GM18526 (cell line): Measurements from ENCODE around the gene LRRC3.

Source experiments
- POLR2A ChIP-seq: IDR thresholded peaks from 3 replicates; pipeline ENCODE4 v1.6.1; 2011; ENCODE audit not compliant: insufficient read length; ENCODE audit errors: extremely low read depth

Gene LRRC3

DNA sequence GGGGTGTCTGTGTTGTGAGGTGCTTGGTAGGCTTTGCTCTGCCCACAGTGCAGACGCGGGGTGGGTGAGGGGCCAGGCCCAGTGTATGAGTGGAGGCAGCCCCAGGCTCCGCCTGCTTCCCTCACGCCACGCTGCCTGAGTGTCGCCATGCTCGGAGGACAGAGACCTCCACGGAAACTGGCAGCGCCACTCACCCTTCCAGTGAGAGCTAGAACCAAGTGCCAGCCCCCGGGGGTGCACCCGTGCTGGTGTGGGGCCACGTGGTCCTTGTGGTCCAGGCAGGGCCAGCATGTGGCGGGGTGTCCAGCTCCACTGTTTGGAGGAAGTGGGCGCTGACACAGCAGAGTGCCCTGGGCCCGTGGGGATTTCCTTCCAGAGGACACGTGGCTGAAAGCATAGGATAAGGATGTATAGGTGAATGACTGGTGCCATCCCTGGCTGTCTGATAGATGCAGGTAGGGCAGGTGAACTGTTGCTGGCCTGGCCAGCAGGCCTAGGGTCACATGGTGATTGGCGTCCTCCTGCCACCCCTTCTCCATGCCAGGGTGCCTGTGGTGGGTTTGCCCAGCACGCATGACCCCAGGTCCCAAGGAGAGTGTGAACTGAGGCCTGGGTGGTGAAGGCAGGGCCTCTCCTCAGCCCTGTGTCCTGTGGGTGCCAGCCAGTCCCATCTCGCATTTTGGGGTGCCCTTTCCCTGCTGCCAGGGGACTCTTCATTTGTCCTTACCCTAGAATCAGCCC lies 3.8 kb downstream of the LRRC3 start:
- TF ChIP-seq POLR2A = no peak

DNA sequence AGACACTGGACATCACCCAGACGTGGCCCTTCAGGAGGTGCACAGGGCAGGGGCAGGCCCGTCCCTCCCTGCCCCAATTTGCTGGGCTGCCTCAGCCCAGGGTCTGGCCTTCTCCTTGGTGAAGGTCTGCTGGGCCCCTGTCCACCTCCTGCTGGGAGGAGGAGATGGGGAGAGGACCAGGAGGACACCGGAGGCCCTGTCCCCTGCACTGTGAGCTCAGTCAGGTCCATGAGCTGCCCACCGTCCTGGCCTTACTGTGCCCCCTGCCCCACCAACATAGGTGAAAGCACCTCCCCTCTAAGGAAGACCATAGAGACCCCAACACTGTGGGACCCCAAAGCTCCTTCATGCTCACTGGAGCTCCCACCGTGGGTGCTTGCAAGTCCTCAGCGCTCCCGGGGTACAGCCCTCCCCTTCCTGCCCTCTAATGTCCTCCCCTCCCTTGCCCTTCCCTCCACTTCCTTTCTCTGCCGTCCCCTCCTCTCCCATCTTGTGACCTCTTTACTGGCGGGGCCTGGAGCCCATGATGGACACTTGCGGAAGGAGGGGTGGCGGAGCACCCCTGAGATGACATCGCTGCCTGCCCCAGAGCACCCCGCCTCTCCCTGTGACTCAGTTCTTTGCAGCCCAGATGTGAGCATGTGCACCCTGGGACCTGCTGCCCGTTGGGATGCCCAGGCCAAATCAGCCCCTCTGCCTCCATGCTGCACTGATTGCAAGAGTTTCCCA lies 4.6 kb downstream of the LRRC3 start:
- no peak for TF ChIP-seq POLR2A

DNA sequence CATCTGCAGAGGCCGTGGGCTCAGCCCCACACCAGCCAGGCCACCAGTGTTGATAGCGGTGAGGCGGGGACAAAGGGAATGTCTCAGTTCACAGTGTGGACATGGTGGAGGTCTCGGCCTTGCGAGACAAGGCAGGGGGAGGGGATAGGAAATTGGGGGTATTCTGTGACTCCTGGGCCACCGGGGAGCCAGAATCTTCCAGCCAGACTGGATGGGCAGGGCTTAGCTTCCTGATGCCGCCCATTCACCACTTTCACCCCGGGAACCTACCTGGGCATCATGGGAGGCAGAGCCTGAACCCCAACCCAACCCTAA lies 5.1 kb downstream of the LRRC3 start:
- TF ChIP-seq POLR2A = no peak

DNA sequence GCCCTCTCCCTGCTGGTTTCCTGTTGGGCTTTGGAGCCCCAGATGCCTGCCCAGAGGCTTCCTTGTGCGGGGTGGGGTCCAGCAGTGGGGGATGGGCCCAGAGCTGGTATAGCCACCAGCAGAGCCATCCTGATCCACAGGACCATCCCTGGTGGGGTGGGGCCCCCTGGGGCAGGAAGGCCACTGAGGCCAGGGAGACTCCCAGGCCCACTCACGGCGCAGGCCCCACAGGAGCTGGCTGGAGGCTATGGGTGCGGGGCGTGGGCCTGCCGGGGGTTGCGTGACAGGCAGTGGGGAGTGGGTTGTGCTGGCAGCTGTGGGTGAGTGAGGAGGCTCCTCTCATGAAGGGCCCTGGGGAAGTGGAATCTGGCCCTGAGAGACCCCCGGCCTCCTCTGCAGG lies 5.7 kb downstream of the LRRC3 start:
- no peak for TF ChIP-seq POLR2A

DNA sequence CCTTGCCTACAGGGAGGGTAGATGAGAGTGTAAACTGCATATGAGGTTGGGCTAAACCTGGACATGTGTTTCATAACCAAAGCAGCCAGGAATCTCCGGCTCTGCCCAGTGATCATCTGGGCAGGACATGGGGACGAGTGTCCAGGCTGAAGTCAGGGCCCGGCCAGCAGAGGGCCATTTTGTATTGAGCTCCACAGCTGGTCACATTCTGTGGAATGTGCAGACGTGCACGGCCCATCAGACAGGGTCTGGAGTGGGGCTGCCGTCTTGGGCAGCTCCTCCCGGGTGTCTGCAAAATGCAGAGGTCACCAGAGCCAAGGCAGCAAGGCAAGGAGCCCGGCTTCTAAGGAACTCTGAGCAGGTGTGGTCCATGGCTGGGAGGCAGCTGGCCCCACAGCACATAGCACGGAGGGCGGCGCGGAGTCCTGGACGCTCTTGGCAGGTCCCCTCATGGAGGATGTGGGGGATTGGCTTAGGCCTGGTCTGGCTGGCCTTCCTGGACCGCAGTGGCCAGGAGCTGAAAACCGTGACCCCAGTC lies 6.2 kb downstream of the LRRC3 start:
- TF ChIP-seq POLR2A = no peak

DNA sequence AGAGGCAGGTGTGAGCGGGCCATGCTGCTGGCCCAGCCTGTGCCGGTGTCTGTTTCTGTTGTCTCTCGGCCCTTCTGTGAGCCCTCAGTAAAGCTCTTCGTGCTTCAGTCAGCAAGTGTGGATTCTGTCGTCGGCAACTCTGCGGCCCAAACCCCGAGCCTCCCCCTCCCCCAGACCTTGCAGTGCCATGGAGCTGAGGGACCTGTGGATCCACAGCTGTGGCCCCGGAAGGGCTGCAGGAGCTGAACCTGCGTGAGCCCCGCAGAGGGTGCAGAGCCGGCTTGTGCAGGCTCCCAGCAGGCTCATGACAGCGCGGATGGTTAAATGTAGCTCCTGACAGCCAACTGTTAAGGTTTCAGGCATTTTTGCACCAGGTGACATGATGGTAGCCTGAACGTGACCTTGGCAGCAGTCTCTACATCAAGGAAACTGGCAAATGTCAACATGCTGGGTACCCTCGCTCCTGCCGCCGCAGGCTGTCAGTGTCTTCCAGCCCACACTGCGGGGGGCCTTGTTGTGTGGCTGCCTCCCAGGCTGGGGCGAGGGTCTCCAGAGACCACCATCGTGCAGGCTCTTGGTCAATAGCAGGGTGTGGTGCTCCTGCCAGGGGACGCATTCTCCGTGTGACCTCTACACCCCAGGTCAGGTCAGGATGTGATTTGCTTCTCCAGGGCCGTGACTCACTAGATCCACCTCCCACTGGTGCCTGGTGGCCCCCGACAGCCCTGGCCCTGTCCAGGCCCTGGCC lies 7.0 kb downstream of the LRRC3 start:
- TF ChIP-seq POLR2A = no peak

DNA sequence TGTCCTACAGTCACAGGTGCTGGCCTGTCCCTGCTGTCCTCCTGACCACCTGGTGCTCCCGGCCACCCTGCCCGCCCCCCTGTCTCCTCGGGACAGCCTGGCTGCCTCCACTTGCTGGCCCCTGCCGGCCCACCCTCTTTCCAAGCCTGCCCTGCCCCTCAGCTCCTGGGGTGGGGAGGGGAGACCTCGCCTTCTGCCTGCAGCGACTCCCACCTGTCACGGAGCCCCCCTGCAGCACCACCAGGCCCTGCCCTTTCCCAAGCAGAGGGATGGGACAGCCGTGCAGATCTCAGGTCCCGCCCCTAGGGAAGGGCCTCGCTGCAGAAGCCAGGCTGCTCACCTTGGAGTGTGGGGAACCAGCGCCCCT lies 7.5 kb downstream of the LRRC3 start:
- TF ChIP-seq POLR2A = no peak

DNA sequence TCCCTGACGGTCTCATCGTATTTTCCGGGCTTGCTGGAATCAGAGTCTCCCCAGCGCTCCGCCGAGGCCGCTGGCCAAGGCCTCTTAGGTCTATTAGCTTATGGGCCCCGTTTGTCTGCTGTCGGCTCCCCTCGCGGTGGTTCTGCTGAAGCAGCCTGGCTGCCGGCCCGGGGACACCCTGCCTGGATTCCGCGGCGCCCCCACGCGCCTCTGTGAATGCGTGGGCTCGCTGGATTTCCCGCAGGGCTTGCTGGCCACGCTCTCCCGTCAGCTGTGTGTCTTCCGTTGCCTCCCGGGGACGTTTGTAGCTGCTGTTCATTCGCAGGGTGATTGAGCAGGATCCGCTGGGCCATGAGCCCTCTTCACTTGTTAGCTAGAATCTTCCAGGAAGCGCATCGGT lies 8.4 kb downstream of the LRRC3 start:
- TF ChIP-seq POLR2A = no peak

DNA sequence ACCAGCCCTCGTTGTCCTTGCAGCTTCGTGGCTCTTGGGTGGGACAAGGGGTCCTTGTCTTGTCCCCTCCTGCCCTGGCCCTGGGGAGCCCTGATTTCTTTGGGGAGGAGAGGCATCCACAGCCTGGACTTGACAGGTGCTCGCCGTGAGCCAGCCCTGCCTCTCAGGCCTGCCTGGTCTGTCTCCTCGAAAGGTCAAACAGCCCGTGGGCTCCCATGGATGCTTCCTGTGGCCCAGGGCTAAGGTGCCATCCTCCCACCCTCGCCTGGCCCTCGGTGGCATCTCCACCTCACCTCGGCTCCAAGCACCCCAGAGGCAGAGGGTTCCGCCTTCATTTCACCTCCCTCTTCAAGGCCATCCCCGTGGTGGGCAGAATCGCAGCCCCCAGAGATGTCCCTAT lies 9.0 kb downstream of the LRRC3 start:
- no peak for TF ChIP-seq POLR2A

DNA sequence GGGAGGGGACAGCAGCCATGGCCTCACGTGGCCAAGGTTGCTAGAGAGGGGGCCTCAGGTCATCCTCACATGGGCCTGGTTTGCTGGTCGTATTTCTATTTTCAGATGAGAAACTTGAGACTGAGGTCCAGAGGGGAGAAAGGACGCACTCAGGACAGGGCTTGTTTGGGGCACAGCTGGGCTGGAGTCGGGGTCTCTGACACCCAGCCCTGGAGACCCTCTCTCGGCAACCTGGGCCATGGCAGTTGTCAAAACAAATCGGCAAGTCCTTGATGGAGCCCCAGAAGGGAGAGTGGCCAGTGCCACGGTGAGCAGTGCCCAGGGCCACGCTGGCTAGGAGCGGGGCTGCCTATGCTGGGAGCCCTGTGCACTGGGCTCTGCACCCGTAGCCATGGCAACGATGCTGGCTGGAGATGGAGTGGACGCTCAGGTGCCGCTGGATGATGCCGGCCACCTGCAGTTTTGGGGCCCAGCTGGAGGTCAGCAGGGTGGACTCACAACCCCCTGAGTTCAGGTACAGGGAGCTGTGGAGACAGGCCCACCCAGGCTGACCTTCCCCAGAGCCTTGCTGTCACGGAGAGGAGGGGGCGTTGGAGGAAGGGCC lies 11.1 kb downstream of the LRRC3 start:
- no peak for TF ChIP-seq POLR2A

DNA sequence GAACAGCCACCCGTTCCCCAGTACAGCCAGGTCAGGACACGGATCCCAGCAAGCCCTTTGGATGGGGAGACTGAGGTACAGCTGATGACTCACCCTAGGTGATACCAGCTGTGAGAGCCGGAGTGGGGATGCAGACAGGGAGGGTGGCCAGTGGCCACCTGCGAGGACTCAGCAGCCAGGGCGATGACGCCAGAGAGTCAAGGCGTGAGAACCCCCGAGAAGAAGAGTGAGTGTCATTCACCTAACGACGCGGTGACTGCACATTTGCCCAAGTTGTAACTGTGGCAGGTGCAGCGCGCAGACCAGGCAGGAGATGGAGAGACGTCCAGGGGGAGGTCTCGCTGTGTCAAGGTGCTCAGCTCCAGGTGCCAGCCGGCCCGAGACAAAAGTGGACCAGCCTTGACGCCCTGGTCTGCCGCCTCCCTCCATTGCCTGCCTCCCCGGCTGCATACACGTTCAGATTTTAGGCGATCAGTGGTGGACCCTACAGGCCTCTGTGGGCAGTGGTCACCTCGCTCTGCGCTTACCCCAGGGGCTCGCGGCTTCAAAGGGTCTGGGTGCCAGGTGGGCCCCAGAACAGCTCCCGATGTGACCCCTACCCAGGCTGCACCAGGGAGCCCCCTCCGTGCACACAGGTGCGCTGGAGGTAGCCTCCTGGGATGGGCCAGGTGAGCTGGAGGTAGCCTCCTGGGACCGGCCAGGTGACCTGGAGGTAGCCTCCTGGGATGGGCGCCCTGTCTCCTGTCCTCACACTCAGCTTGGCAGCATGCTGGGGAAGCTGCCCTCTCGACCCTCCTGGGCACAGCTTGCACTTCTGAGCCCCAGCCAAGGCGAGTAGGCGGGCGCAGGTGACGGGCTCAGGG lies 11.9 kb downstream of the LRRC3 start:
- no peak for TF ChIP-seq POLR2A

DNA sequence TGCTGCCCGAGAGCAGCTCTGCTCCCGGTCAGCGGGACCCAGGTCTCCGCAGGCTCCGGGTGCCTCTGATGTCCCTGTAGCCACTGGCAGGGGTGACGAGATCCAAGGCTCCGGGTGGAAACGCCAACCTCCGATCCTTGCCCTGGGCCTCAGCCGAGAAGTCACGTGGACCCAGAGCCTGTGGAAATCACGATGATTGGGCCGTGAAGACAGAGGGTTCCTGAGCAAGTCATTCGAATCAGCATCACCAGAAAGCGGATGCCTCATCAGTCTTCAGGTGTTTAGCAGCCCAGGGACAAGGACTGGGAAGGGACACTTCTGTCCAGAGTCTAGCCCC lies 12.5 kb downstream of the LRRC3 start:
- TF ChIP-seq POLR2A = no peak

DNA sequence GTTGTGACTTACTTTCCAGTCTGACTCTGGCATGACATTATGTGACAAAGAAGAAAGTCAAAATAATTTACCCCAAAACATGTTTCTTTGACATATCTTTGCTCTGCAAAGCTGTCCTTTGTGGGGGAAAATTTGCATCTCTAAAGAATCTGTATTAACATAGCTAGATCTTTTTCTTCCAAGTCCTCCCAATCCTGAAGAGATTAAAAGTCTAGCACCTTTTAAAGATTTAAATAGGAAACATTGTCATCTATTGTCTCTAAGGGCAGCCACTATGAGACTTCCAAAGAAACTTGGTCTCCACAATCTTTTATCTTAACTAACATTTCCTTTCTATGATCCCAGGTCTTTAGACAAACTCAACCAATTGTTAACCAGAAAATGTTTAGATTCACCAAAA lies 16.0 kb downstream of the LRRC3 start:
- no peak for TF ChIP-seq POLR2A

DNA sequence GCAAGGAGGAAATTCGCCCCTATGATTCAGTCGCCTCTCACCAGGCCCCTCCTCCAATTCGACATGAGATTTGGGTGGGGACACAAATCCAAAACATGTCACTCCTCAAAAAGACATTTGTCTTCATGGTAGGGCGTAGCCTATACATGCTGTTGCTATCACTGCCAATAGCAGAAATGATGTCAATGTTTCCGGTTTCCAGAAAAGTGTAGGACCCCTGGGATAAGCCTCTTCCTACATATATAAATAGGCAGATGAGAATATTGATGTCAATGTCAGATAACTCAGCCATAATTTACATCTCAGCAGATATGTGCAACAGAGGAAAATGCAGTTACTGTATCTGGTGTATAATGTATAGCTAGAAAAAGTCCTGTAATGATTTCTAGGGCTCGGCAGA lies 16.7 kb downstream of the LRRC3 start:
- no peak for TF ChIP-seq POLR2A
